HG02981 (cell line): Measurements from ENCODE around the gene FFAR2.

ENCODE experiments used
- ATAC-seq: cut with Tn5 transposase; IDR thresholded peaks from one replicate; pipeline ENCODE4 v1.9.1; 2021; ENCODE audit warnings: mild to moderate bottlenecking, moderate library complexity; ENCODE audit not compliant: unreplicated experiment

FFAR2 gene

DNA sequence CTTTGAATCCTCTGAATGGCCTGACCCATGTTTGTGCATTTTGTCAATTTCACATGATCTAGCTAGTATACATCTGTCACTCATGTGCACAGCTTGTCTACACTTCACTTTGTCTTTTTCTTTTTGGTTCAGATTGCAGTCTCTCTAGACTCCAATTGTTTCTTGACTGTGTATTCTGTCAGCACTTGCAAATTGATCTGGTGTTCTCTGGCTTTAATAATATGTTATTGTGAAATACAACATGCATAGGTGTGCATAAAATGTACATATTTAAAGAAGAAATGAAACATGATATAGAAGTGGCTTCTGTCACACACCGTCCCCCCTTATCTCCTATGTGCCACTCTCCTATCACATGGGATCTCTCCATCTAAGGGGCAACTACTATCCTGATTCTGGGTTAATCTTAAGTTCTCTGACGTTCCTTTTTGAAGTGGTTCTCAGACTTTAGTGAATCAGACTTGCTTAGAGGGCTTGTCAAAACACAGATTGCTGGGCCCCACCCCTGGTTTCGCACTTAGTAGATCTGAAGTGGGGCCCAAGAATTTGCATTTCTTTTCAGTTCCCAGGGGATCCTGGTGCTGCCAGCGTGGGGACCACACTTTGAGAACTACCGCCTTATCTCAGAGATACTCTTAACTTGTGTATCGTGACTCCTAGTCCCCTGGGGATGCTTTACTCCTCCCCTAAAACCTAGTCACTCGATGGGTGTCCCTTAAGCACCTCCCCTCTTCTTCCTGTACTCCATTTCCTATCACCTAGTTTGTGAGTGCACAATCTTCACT lies 36.4 kb downstream of the FFAR2 start:
- peak; percentile 82 for ATAC-seq

DNA sequence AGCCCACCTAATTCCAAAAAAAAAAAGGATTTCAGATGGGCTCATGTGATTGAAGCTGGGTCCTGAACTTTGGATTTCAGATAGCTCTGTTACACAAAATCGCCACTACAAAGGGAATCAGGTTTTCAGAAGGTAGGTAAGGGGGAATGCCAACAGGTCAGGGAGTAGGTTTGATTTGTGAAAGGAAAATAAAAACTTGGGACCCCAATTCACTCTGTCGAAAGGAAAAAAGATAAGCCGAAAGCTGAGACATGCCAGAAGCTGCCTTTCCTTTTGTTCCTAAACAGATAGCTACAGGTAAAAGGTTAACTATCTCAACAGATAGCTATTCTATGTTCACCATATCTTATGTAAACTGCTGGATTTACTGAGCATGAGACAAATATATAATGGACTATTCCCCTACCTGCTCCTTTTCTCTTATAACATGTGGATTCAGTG lies 38.2 kb downstream of the FFAR2 start:
- ATAC-seq: no peak

DNA sequence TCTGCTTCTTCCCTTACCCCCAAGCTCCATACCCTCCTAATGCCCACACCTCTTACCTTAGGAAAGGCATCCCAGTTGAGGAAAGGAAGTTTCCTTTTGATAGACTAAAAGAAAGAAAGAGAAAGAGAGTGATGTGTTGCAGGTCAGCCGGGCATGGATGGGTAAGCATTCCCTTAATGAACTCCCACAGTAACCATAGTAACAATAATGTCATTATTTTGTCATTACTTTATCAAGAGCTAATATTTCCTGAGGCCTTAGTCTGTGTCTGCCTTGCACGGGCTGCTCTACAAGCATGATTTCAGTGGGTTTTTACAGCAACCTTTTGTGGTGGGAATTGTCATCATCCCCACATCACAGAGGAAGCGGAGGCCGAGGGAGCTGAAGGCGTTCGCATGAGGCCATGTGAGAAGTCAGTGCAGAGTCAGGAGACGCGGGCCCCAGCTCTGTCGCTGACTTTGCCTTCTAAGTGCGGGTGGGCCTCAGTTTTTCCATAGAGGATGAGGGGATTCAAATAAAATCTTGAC lies 39.7 kb downstream of the FFAR2 start:
- ATAC-seq: no peak

DNA sequence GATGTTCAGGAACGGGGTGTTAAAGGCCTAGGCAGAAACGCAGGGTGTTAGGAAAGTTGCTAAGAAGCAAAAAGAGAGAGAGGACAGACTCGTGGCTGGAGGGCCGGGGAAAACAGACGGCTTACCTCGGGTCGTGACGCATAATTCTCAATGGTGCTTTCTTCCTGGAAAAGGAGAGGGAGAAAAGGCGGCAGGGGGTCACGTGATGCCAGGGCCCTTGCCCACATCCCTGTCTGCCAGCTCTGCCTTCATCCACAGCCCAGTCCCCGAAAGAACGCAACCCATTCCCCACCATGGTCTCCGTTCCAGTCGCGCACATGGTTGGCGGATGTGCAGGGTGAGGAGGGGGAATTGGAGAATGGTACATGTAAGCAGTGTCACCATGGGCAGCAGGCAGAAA lies 40.6 kb downstream of the FFAR2 start:
- ATAC-seq: no peak

DNA sequence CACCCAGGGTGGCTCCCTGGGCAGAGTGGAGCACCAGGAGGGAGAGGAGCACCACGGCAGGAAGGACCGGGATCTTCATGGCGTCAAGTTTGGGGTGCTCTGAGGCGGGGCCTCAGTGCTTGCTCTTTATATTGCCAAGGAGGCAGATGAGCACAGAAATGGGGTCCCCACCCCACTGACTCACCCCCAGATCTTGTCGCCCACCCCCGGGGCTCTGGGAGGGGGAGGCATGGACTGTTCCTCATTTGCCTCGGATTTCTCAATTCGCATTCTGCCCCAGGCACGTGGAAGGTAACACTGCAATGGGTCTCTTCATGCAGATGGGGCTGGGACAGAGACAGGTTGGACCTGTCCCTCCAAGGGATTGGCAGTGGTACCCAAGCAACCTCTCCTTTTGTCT lies 42.3 kb downstream of the FFAR2 start, which contains the start of gene KRTDAP:
KRTDAP (minus strand) TSS at position 101 of the 400 bp plus-strand sequence; CDS start at position 79, 22 bp downstream.
- ATAC-seq: no peak

DNA sequence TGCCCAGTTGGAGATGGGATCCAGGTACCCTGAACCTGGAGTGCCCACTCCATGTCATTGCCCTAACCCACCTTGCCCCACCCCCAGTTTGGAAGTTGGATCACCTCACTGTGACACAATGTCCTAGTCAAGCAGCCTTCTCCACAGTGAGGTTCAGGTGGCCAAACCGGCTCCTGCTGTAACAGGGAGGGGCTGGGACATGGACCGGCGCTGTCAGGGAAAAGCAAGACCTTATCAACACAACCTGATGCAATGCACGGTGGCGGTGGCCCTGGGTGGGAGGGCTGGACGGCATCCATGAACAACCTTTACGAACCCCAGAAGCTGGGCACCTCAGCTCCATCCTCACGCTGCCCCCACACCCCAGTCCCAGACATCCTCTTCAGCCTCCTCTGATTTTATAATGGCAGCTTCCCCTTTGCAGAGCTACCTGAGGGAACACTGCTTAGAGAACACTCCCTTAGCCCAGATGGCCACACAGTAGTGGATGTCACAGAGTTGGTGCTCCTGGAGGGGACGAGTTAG lies 43.8 kb downstream of the FFAR2 start:
- ATAC-seq: no peak

DNA sequence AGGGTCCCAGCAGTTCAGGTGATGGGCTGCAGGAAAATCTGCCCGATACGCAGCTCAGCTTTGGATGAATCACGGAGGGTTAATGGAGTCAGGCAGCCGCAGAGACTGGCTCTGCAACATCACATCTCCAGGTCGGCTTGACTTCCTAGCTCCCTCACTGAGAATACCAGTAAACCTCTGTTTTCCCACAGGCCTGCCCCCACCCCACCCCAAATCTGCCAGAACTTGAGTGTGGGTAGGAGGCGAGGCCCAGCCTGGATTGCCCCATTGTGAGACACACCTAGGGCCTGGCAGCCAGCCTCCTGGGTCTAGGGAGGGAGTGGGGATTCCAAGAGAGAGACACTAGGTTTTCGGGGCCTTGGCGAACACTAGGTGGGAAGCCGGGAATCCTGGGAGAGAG lies 45.9 kb downstream of the FFAR2 start:
- ATAC-seq: no peak

DNA sequence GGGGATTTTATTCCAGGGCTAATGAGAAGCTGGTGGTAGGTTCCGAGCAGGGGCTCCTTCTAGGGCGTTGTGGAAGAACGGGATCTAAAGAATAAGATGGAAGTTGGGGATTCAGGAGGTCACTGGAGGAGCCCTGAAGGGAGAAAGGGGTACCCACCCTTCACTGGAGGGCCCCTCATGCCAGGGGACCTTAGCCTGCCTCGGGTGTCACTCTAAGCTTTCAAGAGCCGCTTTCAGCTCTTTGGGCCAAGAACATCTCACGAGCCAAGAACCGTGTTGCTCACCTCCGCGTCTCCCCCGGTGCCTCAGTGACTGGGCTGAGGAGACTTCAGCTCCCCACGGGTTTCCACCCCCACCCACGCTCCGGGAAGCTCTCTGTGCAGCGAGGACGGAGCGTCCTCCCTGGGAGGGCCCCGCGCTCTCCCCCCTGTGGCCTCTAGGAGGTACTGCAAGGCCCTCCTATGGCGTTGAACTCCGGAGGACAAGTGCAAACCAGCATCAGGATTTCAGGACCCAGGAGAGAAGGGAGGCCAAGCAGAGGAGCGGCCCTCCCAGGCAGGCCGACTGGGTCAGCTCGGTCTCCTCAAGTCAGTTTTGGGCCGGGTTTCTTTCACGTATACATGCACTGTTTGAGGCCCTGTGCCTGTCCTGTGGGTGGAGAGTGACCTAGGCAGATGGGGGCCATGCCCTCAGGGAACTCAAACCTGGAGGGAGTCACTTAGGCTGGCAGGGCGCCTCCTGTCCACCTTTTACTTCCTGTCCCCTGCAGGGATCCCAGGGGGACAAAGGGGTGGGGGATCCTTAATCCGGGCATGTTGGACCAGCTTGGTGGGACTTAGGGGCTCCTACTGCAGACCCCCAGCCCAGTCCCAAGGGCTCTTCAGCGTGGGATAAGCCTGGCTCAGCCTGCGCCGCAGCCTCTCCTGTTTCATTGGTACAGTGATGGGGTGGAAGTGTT lies 47.3 kb downstream of the FFAR2 start:
- ATAC-seq: no peak

DNA sequence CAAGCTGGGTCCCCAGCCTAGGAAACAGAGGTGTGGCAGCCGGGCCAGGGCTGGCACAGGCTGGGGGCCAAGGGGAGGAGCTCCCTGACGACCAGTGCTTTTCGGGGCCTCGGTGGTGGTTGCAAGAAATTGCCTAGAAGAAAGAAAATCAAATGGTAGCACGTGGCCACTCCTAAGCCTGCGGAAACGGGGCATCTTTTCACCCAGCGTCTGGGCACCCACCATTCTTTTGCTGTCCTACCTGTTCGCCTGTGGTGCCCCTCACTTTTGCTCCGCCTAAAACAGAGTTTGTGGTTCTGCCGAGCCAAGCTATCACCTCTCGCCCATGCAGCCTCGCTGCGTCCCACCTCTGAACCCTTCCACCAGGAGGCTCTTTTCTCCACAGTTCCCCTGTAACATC lies 49.3 kb downstream of the FFAR2 start:
- no peak for ATAC-seq

DNA sequence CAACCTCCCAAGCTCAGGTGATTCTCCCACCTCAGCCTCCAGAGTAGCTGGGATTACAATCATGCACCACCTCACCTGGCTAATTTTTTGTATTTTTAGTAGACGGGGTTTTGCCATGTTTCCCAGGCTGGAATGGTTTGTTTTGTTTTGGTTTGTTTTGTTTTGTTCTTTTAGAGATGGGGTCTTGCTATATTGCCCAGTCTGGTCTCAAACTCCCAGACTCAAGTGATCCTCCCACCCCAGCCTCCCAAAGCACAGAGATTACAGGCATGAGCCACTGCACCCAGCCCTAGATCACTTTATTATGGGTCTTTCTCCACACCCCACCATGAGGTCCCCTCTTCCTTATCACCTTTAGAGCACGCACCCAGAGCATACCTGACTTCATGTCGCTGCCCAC lies 50.2 kb downstream of the FFAR2 start:
- ATAC-seq: no peak

DNA sequence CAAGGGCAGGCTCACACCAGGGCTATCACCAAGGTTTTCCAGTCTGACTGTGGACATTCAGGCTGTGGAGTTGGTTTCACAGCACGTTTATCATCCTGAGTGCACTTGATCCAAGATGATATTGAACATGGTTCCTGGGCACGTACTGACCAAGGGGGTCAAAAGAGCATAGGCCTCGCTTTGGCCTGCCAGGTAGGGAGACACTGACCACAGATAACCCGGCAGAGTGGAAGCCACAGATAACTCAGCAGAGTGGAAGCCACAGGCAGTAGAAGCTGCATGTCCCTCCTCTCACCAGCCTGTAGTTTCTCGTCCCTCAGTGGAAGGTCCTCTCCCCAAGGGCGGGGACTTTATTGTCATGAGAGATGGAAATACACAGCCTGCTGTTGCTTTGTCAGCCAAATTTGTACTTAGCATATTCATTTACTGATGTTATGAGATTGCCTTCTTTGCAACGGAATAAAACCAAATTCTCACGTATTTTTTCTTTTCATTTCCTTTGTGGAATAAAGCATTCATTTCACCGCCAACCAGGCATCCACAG lies 51.0 kb downstream of the FFAR2 start:
- ATAC-seq: no peak

DNA sequence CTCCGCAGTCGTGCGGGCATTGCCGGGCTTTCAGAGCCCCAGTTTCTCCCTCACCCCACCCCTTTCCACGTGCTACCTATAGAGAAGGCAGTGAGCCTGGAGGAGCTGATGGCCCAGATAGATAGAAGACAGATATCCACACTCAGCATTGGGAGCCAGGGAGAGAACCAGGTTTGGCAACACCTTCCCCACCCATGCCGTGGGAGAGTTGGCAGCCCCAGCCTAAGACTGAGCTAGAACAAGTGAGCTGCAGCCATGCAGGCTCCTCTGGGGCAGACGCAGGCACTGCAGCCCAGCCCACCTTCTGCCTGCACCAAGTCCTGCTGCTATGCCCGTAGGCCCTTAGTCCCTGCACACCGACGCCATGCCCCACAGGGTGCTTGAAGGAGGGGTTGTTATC lies 52.6 kb downstream of the FFAR2 start:
- ATAC-seq: no peak
